ENCODE results near the gene CENPE. TPM values are rescaled to one million over a fixed set of nuclear protein-coding genes. Genes with fewer than 3 reads are reported as not detected.

The CENPE gene
- total RNA-seq: 8.3 TPM

GRCh38 chr4:103198111-103198765 is at the start of gene CENPE:
Gene CENPE (minus strand): TSS chr4:103198343. CDS start chr4:103198319, 24 bp downstream.

GRCh38 chr4:103099691-103100392 is 98.3 kb downstream of the CENPE start, which contains the start of gene BDH2:
Gene BDH2 (minus strand): TSS chr4:103099834. CDS start chr4:103096254, 3,580 bp downstream.

GRCh38 chr4:103076747-103077347 is 121.3 kb downstream of the CENPE start, which contains the start of gene SLC9B2:
Gene SLC9B2 (minus strand): TSS chr4:103076761. CDS start chr4:103067550, 9,211 bp downstream.

Other genes with a start within 250 kb of the CENPE start
- 3.7 TPM for gene SLC9B1, start 178.6 kb downstream of the CENPE start, total RNA-seq
- gene SLC9B2, start 121.6 kb downstream of the CENPE start, total RNA-seq: 95.7 TPM
- gene BDH2, start 98.5 kb downstream of the CENPE start, total RNA-seq: 19.8 TPM

Measured in diencephalon (tissue), 1 donor.